PC-3 (cell line): ENCODE measurements around the gene ZFHX2. TPM values are rescaled to one million over a fixed set of nuclear protein-coding genes. Genes with fewer than 3 reads are reported as not detected.

Source experiments
- ATAC-seq: fragments of 200-7000 bp; cut with Tn5 transposase; 2 replicates; pipeline ENCODE4 v1.9.1; 2020; ENCODE audit warnings: mild to moderate bottlenecking, moderate library complexity
- BruUV-seq: library from RNA; stranded (reverse); fragments of 400-500 nt; replicated peaks from 2 replicates; lab custom pipeline; 2021; lab: Mats Ljungman, UMichigan
- CTCF ChIA-PET: fragments of 300-600 bp; sonication (Branson Sonifier 250); formaldehyde crosslinking; loops from one replicate; lab custom pipeline; 2022; ENCODE audit warnings: antibody characterized with exemption; lab: Charles Lee
- POLR2A ChIA-PET: fragments of 300-600 bp; sonication (Branson Sonifier 250); formaldehyde crosslinking; loops from one replicate; lab custom pipeline; 2022; ENCODE audit warnings: antibody characterized with exemption; ENCODE audit not compliant: unreplicated experiment; lab: Charles Lee
- DNase-seq: peaks from one replicate; pipeline ENCODE4 v3.0.0-alpha.2; 2015
- H2AFZ ChIP-seq: fragments of 300-600 bp; sonication (generic); 2 replicates; pipeline ENCODE4 v1.6.0; 2016; ENCODE audit warnings: antibody characterized with exemption, low read length
- H3F3A ChIP-seq: fragments of 300-600 bp; sonication (generic); one replicate; pipeline ENCODE4 v1.6.0; 2017; ENCODE audit warnings: antibody characterized with exemption, low read length, control low read depth, mild to moderate bottlenecking; ENCODE audit not compliant: unreplicated experiment
- H3K27ac ChIP-seq: fragments of 300-600 bp; sonication (generic); 2 replicates; pipeline ENCODE4 v1.5.1; 2016; ENCODE audit warnings: mild to moderate bottlenecking, low read length
- H3K27me3 ChIP-seq: fragments of 300-600 bp; sonication (generic); 2 replicates; pipeline ENCODE4 v1.6.1; 2016; ENCODE audit warnings: low read length, mixed read lengths
- H3K36me3 ChIP-seq: fragments of 300-600 bp; sonication (generic); 2 replicates; pipeline ENCODE4 v1.6.1; 2016; ENCODE audit warnings: low read depth, mixed run types, low read length, mixed read lengths
- H3K4me1 ChIP-seq: fragments of 300-600 bp; sonication (generic); 2 replicates; pipeline ENCODE4 v1.5.1; 2016; ENCODE audit warnings: low read length; ENCODE audit not compliant: insufficient read depth
- H3K4me2 ChIP-seq: fragments of 300-600 bp; sonication (generic); 2 replicates; pipeline ENCODE4 v1.6.0; 2016; ENCODE audit warnings: low read length
- H3K4me3 ChIP-seq: fragments of 300-600 bp; sonication (generic); 2 replicates; pipeline ENCODE4 v1.5.1; 2016; ENCODE audit warnings: mild to moderate bottlenecking, low read length, mixed read lengths
- H3K79me2 ChIP-seq: fragments of 300-600 bp; sonication (generic); 2 replicates; pipeline ENCODE4 v1.6.1; 2017; ENCODE audit warnings: low read length, mixed read lengths
- H3K9ac ChIP-seq: fragments of 300-600 bp; sonication (generic); 2 replicates; pipeline ENCODE4 v1.6.0; 2016; ENCODE audit warnings: mild to moderate bottlenecking, low read length
- H3K9me2 ChIP-seq: fragments of 300-600 bp; sonication (generic); replicated peaks from 2 replicates; pipeline ENCODE4 v1.6.1; 2016; ENCODE audit warnings: mixed run types, low read length, mixed read lengths
- H3K9me3 ChIP-seq: fragments of 300-600 bp; sonication (generic); 2 replicates; pipeline ENCODE4 v1.6.1; 2016; ENCODE audit warnings: low read length, mixed read lengths
- H4K20me1 ChIP-seq: fragments of 300-600 bp; sonication (generic); 2 replicates; pipeline ENCODE4 v1.6.1; 2016; ENCODE audit warnings: low read length, mixed read lengths
- CTCF ChIP-seq: fragments of 300-600 bp; sonication (generic); conservative IDR thresholded peaks from 2 replicates; pipeline ENCODE4 v1.5.1; 2017; ENCODE audit warnings: antibody characterized with exemption, low read depth, mild to moderate bottlenecking, low read length
- EZH2 ChIP-seq: fragments of 300-600 bp; sonication (generic); IDR thresholded peaks from one replicate; pipeline ENCODE4 v1.6.1; 2017; ENCODE audit warnings: antibody characterized with exemption, mild to moderate bottlenecking, low read length; ENCODE audit not compliant: unreplicated experiment
- EZH2phosphoT487 ChIP-seq: fragments of 300-600 bp; sonication (generic); IDR thresholded peaks from 2 replicates; pipeline ENCODE4 v1.6.1; 2018; ENCODE audit warnings: mild to moderate bottlenecking, antibody characterized with exemption, low read length, borderline replicate concordance
- intact Hi-C: fragments of 100-400 bp; cut with micrococcal nuclease; formaldehyde crosslinking; loops from 2 replicates; pipeline ENCODE4 v1.9.0; 2023
- total RNA-seq: library from RNA; depleted of rRNA; stranded (reverse); fragments of >200 nt; gene quantifications from 2 replicates; pipeline ENCODE4 v1.2.3, GENCODE V29; 2014

Gene ZFHX2
- total RNA-seq, 1 experiment from 2014 or later, result 0.55 TPM

- DNase-seq (no peak), ATAC-seq (no peak)
- Histone ChIP-seq H3K36me3 (peaks cover 12% of the 10 kb centered on the region), H3K4me1 (peaks cover 32% of the 10 kb centered on the region), H4K20me1 (no peaks in the 10 kb centered on the region), H3K4me3 (no peak overlapping the region), H3K79me2 (peaks cover 27% of the 10 kb centered on the region), H3K9me2 (no peaks in the 10 kb centered on the region), H3K27me3 (no peaks in the 10 kb centered on the region), H3F3A (no peaks in the 10 kb centered on the region), H2AFZ (no peak overlapping the region), H3K4me2 (no peak overlapping the region), H3K27ac (peak overlapping the region; percentile 62), H3K9ac (no peak overlapping the region; the same call in 1 of the 2 replicates), H3K9me3 (no peaks in the 10 kb centered on the region)
- ChIA-PET CTCF (interaction anchor here (0.6 to 0.8 kb wide), 3 partner anchors 19 to 1317 kb away, joined by 4 to 8 read pairs (median 6); no protein-coding TSS in a partner anchor), POLR2A (no interaction called here)
- TF ChIP-seq EZH2phosphoT487, result no peak
- TF ChIP-seq EZH2, result no peak
- TF ChIP-seq CTCF, result no peak
- intact Hi-C loops, result no loop called here
- no TSS peak for BruUV-seq
Measured at GRCh38 chr14:23561259-23561658, 9.7 kb upstream of the ZFHX2 start.

- TF ChIP-seq EZH2phosphoT487 (no peak), CTCF (no peak), EZH2 (no peak)
- Histone ChIP-seq H3K27ac (no peak overlapping the region), H3K27me3 (no peaks in the 10 kb centered on the region), H3K4me2 (no peak overlapping the region), H3K9me3 (no peaks in the 10 kb centered on the region), H3K9ac (no peak overlapping the region), H3K9me2 (no peaks in the 10 kb centered on the region), H2AFZ (no peak overlapping the region), H3F3A (no peaks in the 10 kb centered on the region), H4K20me1 (no peaks in the 10 kb centered on the region), H3K36me3 (peaks cover 12% of the 10 kb centered on the region), H3K4me1 (peaks cover 32% of the 10 kb centered on the region), H3K79me2 (peaks cover 26% of the 10 kb centered on the region), H3K4me3 (no peak overlapping the region)
- DNase-seq (no peak), ATAC-seq (no peak)
- ChIA-PET POLR2A (no interaction called here), CTCF (interaction anchor here (0.7 to 1.3 kb wide), 2 partner anchors 11 to 82 kb away, joined by 3 to 4 read pairs; no protein-coding TSS in a partner anchor)
- intact Hi-C loops, result loop anchor here (10.0 kb wide), 1 partner anchor 485 kb away; no protein-coding TSS in a partner anchor
- no TSS peak for BruUV-seq
Measured at GRCh38 chr14:23559926-23560520, 8.5 kb upstream of the ZFHX2 start.
